Left forelimb (tissue), 1 donor: ENCODE results near the gene VARS1.
"Not testable (repeated sequence)": the region's sequence is repeated elsewhere in the genome, so short reads cannot be mapped to it uniquely, and the experiment has no call there.

Source experiments
- DNase-seq: peaks from one replicate; pipeline ENCODE4 v3.0.0-alpha.2; 2018; ENCODE audit warnings: low spot score

The VARS1 gene

DNA sequence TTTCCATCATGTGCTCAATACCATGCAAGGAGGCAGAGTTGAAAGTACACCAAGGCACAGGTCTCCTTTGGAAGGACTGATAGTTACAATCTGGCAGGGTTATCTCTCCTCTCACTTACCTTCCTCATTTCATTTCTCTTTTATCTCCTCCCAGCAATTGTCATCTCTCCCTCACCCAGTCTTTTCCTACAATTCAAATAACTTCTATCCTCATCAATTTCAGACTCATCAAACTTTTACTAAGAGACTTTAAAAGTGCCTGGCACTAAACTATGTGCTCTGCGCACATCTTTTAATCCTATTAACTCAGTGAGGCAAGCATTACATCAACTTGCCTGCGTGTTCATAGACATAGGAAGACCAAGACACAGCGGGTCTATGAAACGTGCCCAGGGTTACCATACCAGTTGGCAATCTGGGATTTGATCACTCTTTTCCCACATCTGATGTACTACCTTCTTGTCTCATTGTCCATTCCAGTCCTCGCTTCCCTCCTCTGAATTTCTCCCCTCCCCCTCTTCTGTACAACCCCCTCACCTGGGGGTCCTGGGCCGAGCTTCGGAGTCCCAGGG lies 1.2 kb downstream of the VARS1 start:
- no peak for DNase-seq

DNA sequence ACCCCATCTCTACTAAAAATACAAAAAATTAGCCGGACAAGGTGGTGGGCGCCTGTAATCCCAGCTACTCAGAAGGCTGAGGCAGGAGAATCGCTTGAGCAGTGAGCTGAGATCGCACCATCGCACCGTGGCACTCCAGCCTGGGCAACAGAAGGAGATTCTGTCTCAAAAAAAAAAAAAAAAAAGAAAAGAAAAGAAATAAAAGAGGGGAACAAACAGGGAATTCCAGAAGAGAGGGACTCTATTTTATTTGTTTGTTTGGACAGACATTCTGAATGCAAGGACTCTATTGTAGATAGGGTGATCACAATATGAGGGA lies 1.7 kb downstream of the VARS1 start:
- not testable (repeated sequence) for DNase-seq

DNA sequence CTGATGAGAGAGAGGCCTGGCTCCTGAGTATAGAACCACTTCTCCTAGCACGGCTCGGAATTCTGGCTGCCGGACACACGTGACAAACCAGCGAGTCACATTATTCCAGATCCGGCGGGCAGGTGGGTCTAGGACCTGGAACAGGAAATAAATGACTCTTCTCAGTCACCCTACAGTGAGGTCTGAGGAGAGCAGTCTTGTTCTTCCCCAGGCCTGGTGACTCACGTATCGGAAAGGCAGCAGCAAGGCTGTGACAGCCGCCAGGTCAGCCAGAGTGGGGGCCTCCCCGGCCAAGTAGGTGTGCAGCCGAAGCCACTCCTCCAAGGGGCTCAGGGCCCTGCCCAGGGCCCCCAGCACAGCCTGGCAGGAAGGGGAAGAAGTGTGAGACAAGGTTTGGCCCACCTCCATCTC lies 2.8 kb downstream of the VARS1 start:
- DNase-seq: peak; percentile 57

DNA sequence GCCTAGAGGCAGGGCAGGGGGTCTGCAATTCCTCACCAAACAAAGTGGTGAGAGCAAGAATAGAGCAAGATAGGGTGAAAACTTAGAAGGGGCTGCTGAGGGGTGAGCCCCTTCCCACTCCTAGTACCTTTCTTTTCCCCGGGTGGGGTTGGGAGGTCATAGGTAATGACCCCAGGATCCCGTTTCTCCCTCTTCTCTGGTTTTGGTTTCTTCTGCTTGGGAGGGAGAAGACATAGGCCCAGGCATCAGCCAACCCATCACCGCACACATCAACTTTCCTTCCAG lies 3.5 kb downstream of the VARS1 start:
- no peak for DNase-seq

DNA sequence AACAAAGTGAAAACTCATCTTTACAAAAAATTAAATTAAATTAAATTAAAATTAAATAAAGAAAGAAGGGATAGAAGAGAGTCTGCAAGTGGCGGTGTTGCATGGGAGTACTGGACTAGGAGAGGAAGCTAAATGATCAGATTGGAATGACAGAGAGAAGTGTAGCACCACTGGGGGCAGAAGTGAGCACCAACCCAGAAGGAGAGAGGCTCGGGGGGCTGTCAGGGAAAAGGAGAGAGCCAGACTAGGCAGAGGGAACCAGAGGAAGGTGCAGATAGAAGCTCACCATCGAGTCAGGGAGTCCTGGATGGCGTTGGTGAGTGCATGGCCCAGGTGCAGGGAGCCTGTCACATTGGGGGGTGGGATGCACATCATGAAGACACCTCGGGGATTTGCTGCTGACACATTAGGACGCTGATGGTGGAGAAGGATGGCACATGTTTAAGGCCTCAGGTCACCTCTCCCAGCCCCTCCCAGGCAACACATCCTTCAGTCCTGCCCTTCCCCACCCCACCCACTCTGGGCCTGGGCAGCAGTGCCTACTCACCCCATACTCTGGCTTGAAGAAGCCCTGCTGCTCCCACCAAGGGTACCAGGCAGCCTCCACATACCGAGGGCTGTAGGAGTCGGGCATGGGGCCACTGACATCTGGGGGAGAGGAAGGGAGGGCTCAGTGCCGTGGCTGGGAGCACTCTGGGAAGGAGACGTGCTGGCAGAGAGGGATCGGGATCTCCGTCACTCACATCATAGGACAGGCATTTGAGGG lies 4.0 kb downstream of the VARS1 start:
- no peak for DNase-seq

DNA sequence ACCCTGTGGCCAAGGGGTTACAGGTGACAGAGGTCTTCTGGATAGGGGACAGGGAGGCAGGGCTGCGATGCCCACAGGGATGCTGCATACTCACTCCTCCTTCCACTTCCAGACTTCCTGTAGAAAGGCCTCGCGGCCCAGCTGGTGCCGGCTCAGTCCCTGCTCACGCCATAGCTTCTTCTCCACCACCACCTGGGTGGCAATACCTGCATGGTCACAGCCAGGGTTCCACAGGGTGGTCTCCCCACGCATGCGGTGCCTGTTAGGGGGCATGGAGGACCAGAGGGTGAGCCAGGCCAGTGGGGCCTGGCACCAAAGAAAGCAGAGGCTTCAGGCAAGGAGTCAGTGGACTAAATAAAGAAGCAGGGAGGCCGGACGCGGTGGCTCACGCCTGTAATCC lies 10.1 kb downstream of the VARS1 start:
- DNase-seq: no peak

DNA sequence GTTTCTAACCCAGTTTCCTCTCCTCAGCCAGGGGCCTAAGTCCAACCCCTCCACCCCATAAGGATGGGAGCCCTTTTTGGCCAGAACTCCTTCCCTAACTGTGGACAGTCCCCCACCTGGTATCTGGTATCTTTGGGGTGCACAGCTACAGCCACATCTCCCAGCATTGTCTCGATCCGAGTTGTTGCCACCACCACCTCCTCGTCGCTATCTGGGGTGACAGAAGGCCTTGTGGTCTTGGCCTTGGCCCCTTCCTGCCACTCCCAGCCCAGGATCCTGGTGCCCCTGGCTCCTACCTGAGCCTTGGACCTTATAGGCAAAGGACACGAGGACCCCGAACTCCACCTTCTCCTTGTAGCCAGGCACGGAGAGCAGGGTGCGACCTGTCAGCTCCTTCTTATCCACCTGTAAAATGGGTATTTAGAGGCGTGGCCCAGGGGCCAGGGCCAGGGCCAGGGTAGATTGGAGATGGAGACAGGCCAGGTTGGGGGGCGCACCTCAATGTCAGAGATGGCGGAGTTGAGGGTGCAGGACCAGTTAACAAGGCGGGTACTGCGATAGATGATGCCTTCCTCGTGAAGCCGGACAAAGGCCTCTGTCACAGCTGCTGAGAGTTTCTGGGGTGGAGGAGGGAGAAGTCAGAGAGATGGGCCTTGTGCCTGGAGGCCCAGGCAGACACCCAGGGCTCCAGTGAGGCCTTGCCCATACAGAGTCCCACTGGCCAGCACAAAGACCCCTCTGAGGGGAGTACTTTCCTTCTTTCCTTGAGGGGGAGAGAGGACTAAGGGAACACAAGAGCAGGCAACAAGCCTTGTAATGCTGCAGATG lies 11.2 kb downstream of the VARS1 start:
- peak; percentile 61 for DNase-seq

DNA sequence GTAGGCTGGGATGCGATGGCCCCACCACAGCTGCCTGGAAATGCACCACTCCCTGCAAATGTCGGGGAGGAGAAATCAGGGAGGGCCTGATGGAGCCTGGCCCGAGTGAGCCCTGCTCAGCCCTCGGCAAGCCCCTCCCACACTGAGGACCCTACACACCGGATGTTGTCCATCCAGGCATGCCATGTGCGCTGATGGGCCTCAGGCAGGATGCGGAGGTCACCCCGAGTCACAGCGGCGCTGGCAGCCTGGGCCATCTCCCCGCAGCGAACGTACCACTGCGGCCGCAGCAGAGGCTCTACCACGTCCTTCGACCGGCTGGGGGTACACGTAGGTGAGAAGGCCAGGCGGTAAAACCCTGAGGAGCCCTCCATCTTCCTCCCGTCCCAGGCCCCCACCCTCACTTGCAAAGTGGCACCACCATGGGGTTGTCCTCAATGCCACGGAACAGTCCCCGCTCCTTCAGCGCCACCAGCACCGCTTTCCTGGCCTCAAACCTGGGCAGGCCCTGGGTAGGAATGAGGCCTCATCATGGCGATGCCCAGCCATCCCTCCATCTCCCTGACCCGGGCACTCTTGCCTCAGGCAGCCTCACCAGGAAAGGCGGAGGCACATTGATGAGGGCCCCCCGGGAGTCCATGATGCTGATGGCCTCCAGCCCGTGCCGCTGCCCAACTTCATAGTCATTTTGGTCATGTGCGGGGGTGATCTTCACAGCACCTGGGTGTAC lies 13.3 kb downstream of the VARS1 start:
- DNase-seq: peak; percentile 60

DNA sequence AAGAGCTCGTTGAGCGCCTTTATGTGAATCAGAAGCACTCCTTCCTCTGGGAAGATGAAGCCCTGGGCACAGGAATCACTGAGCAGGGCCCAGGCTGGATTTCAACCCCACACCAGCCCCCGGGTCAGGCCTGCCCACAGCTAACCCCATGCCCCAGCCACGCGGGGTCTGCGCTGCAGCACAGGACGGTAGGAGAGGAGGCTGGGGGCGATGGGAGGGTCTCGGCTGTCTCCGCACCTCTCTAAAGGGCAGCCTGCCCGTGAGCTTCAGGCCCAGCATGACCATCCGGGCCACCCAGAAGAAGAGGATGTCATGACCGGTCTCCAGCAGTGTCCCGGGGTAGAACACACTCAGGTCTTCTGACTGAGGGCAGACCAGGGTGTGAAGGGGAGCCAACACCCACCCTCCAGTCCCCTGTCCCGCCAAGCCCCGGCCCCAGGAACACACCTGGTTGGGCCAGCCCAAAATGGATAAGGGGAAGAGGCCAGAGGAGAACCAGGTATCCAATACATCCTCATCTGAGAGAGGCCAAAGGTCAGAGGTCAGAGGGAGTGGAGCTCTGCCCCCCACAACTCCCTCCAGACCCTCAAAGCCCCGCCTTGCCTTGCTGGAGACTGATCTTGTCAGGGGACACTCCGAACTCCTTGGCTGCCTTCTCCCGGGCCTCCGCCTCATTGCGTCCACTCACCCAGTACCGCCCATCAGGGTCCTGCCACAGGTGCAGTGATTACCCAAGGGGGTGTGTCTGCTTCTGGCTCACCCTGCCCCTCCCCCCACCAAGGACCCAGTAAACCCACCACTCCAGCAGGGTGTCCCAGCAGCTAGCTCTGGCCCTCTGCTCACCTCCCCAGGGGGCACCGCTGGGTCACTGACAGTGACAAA lies 14.1 kb downstream of the VARS1 start:
- DNase-seq: no peak

DNA sequence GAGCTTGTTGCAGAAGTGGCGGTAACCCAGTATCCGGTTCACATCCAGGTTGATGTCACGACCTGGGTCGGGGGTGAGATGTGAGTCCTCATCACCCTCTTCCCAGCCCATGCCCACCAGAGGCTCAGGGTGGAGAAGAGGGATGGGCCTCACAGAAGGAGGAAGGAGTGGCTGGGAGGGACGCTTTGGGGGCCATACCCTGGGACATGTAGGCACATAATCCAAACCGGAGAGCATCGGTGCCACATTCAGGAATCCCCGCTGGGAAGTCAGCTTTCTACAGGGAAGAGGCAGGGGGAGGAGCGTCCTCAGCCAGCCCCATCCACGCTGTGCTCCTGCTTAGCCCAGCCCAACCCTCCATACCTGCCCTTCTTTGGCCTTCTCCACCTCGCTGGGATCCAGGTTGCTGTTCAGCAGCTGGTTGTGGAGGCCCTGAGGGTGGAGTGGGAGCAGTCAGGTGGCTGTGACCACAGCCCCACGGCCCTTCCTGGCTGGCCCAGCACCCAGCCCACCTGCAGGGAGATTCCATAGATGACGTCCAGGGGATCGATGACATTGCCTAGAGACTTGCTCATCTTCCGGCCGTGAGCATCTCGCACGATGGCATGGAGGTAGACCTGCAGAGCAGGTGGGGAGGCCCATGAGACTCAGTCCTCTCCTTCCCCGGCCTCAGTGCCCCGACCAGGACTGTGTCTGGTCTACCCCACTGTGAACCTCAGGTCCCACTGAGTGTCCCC lies 14.9 kb downstream of the VARS1 start:
- DNase-seq: peak; percentile 34

DNA sequence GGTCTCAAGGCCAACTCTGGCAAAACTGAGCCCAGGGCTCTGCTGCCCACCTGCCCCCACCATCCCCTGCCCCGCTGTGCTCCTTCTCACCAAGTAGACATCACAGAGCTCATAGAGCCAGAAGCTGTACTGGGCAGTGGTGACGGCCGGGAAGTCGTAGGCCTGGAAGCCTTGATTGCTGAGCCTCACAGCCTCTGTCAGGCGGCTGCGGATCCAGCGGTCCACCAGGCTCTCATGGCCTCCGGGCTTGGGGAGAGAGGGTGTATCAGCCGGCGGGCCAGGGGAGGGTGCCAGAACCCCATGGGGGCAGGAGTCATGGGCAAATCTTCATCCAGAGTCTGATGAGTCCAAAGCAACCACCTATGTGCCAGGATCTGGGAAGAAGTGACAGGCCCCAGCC lies 15.6 kb downstream of the VARS1 start:
- DNase-seq: peak; percentile 64

DNA sequence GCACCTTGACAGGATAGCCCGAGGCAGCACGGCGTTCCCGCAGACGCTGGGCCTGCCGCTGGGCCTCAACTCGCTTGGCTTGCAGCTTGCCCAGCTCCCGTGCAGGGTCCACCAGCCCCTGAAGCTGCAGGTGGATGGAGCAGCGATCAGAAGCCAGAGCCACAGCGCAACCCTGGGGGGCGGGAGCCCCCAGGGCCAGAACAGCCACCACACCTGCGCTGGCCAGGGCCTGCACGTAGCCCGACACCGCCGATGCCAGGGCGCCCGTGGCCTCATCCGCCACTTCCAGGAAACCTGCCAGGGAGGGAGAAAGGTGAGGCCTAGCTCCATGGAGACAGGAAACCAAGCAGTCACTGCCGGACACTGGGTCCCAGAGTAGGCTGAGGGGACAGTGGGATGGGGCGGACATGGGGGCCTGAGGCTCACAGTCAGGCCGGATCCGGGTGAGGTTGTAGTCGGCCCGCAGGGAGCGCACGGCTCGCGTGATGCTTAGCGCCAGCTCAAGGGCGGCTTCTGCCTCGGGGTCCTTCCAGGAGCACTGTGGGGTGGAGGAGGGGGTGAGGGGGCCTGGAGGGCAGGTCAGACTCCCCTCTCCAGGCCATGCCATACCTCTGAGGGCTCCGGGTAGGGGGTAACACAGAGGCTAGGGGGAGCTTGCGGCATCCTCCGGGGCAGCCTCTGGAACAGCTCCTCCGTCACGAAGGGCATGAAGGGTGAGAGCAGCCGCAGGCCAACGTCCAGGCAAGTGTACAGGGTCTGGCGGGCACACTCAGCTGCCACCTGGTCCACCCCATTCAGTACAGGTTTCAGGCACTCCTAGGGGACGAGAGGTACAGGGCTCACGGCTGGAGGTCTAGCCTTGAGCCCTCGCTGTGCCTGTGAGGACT lies 16.3 kb downstream of the VARS1 start:
- DNase-seq: no peak

DNA sequence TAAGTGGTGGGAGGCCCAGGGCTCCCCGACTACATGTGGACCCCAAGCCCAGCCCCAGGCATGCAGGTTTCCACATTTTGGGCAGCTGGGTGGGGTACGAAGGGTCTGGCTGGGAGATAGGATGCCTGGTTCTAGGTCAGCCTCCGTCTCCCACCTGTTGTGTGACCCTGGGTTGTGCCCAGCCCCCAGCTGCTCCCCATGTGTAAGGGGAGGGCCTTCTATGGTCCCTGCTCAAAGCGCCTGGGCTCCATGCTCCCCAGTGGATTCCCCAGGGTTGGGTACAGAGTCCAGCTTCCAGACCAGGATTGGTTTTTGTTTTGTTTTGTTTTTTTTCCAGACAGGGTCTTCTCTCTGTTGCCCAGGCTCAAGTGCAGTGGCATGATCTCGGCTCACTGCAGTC lies 17.4 kb downstream of the VARS1 start:
- peak; percentile 46 for DNase-seq

DNA sequence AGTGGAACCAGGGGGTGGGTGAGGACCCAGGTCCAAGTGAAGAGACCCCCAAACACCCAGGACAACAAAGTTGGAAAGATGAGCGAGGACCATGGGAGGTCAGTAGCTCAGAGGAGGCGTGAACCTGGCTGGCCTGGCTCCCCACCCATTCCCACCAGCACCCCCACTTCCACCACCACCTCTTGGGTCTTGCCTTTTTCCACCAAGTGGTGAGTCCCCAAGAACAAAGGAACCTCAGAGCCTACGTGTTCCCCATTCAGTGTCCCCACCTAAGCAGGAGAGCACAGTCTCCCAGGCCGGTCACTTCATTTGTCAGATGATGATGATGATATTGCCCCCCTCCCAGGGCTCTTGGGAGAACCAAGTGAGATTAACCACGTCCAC lies 17.9 kb downstream of the VARS1 start:
- DNase-seq: peak; percentile 48

DNA sequence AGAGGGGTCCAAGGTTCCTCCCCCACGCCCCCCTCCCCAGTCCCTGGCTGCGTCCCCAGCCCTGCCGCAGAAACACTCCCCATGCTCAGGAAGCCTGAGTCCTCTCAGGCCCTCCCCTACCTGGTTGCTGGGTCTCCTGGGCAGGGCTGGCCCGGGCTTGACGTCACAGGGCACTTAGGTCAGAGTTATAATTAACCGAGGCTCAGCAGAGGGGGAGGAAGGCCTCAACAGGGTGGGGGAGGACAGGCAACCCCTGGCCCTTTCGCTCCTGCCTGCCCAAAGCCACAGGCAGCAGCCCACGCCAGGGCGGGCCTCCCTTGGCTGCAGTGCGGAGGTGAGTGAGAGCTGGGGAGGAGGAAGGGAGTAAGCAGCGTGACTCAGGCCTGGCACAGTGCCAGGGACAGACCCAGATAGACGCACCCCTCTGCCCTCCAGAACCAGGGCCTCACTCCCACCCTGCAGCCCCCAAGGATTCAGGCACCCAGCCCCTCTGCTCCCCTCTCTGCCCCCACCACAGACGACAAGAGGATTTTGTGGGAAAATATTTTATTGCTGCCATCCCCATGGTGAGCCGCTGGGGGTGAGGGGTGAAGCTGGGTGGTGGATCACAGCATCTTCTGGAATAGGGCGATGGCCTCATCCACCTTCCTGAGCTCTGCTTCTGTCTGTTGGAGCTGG lies 18.4 kb downstream of the VARS1 start, which contains the start of gene VWA7:
Gene VWA7, minus strand, starts transcription at position 340 of the 678 bp plus-strand sequence. CDS start 549 bp downstream, outside the sequence.
- DNase-seq: peak; percentile 63

DNA sequence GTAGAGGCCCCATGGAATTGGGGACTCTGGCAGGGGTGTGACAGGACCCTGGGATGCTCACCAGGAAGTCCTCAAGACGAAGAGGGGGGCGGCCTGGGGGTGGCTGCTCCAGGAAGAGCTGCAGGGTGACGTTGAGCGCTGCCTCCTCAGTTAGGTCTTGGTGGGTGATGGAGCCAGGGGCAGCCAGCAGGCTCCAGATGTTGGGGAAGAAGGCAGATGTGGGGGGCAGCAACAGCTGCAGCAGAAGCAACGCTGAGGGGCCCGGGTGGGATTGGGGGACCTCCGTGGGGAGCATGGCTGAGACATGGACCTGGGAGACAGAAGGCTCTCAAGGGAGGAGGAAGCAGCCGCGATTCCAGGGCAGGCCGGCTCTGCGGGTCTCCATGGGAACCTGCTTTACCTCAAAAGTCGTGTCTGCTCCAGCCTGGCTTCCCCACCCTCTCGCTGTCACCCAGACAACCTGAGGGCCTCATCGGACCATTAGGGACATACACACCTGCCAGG lies 19.0 kb downstream of the VARS1 start:
- peak; percentile 53 for DNase-seq

DNA sequence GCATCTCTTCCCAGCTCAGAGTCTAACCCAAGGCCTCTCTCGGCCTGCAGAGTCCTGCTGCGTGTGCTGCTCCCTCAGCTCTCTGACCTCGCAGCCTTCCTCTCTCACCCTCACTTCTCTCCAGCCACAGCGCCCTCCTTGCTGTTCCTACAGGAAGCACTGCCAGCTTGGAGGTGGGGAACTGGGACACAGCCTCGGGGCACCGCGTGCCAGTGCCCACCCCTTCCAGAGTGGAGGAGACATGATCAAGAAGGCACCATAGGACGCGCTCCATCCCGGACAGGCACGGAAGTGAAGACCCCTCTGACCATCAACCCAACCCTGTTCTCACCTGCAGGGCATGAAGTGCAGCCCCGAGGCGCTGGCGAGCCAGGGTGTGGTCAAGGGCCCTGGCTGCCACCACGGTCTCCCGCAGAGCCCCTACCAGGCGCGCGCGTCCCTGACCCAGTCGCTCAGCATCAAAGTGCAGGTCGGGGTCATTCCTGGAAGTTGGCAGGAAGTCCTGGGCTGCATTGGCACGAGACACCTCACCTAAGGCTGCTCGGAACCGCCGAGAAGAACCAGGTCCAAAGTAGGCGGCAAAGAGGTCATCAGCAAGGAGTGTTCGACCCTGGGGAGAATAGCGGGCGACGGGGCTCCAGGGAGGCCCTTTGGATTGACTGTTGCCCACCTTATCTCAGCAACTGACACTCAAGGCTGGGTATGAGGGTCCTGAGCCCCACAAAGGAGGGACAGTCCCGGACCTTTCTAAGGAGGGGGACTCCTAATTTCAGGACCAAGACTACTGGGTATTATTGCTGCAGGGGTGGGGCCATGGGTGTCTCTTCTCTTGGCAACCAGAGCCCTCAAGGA lies 19.7 kb downstream of the VARS1 start:
- DNase-seq: peak; percentile 50

DNA sequence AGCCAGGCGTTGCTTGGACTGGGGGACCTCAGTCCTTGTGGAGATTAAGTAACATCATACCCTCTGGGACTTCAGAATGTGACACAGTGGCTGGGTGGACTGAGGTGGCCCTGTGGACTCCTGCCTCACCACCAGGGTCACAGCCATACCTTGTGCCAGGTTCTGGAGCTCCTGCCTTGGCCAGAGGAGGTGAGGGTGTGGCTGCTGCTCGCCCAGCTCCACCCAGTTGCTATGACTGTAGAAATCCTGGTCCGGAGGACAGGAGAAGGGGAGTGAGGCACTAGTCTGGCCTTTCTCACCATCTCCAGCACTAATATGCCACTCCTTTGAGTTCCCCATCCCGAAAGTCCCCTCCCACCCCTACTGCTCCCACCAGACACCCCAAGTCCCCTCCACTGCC lies 20.4 kb downstream of the VARS1 start:
- DNase-seq: peak; percentile 34
